T1000 (cell line): ENCODE measurements around the gene FAM13A.
A peak's percentile ranks its signal among the peaks of the same experiment; 100 is the strongest.

Experiments used
- DNase-seq: peaks from one replicate; lab custom pipeline; 2025; ENCODE audit warnings: mixed read lengths; lab: John Stamatoyannopoulos, UW

The FAM13A gene

DNA sequence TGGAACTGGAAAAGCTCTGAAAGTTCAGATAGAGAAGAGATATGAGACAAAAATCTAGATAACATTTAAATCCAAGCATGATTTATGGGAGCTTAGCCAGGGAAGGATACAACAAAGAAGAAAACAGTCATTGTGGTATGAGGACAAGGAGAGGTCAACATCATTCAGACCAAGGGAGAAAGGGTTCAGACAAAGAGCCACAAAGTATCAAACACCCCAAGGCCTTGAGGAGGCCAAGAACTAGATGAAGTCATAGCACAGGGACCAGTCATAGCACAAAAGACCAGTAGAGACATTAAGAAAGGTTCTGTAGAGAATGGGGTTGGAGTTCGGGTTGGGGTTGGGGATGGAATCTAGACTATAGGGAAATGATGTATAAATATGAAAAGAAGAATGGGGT lies 282.0 kb downstream of the FAM13A start:
- no peak for DNase-seq

DNA sequence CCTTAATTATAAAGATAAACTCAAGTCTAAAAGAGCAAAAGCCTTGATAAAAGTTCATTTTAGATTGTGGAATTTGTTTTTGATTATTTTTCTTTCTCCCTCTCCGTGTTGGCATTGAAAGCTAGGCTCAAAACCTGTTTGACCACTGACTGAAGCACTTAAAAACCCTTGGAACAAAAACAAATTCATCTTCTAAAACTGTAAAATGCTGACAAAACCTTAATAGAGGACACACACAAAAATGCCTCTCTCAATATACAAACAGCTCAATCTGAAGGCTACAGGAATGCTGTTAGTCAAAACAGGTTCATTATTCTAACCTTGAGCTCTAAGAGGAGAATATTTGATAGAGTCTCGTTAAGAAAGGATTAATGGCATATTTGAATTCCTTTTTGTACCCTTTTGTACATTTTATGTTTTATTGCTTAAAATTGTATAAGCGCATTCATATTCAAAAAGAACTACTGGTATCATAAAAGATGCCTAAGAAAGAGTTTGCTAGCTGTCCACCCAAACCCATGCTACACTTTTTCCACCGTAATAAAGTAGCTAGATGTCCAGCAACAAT lies 285.0 kb downstream of the FAM13A start:
- DNase-seq: no peak

- peak; percentile 25 for DNase-seq
Observed at GRCh38 chr4:88765729-88766128, 291.3 kb downstream of the FAM13A start.

GRCh38 chr4:88763075-88763474 lies 293.9 kb downstream of the FAM13A start:
- no peak for DNase-seq

- DNase-seq: no peak
Observed at GRCh38 chr4:88761861-88762523, 295.0 kb downstream of the FAM13A start.

- DNase-seq: no peak
Observed at GRCh38 chr4:88761342-88761741, 295.6 kb downstream of the FAM13A start.

DNA sequence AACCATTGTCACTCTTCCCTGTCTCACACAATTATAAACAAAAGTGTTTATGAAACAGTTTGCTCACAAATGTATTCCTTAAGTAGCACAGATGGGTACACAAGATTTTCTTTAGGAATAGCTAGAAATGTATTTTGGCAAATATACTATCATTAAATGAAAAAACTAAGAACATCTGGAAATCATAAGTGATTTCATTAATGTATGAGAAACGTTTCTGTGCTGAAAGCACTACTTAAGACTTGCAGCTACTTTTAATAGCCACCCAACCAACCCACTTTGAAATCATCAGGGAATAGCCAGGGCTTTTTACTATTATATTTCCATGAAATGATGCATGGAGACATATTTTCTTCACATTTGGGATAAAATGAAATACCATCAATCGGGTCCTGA lies 297.1 kb downstream of the FAM13A start:
- no peak for DNase-seq

DNA sequence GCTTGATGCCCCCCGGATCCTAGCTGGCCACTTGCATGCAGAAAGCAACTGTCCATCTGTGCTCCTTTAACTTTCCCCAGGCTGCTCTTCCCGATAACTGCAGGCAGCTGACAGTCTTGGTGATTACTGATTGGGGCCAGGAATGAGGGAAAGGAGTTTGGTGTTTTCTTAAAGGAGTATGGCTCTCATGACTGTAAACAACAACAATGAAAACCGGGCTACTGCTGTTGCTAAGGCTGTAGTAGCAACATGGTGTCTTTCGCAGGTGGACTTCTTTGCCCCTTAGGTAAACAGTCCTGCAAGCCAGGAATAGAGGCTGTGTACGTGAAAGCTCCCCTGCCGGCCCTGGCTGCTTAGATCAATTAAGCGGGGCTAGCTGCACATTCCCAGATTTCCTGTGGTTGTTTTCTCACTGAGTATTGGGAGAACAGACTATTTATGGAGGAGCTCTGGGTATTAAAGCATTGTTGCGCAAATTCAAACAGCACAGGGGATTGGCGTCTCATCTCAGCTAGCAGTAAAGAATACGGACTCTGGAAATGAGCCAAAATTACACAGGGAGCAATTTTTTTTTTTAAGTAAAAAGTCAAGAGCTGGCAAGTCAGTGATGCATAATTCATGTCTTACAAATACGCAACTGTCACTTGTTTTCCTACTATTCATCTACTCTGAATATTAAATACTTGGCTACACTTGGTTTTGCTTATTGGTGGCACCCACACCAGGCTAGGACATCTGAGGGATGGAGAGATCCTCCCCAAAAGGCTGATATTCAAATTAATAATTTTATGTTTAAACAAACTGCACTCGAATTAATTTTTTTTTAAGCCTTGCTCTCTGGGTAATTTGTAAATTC lies 297.7 kb downstream of the FAM13A start:
- no peak for DNase-seq

- DNase-seq: no peak
Observed at GRCh38 chr4:88758264-88758663, 298.7 kb downstream of the FAM13A start.

- DNase-seq: no peak
Observed at GRCh38 chr4:88757776-88758175, 299.2 kb downstream of the FAM13A start.

DNA sequence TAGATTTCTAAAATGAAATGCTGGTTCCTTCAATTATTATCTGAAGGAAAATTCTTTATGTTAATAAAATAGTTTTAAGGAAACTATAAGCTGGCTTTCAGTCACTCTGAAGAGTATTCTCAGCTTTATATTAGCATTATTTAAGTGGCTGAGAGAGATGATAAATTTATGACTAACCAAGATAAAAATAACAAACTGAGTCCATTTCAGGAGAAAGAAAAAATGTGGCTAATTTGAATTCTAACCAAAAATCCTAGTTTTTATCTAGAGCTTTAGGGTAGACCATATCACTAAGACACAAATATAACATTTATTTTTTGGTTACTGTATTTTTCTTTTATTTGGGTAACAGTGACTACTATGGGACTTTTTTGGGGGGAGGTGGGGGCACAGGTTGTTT lies 299.9 kb downstream of the FAM13A start:
- DNase-seq: no peak

- DNase-seq: no peak
Observed at GRCh38 chr4:88756149-88756548, 300.8 kb downstream of the FAM13A start.

GRCh38 chr4:88755454-88755853 lies 301.5 kb downstream of the FAM13A start:
- DNase-seq: no peak

GRCh38 chr4:88754796-88755195 lies 302.2 kb downstream of the FAM13A start:
- DNase-seq: no peak

- DNase-seq: no peak
Observed at GRCh38 chr4:88753658-88754571, 303.1 kb downstream of the FAM13A start.

DNA sequence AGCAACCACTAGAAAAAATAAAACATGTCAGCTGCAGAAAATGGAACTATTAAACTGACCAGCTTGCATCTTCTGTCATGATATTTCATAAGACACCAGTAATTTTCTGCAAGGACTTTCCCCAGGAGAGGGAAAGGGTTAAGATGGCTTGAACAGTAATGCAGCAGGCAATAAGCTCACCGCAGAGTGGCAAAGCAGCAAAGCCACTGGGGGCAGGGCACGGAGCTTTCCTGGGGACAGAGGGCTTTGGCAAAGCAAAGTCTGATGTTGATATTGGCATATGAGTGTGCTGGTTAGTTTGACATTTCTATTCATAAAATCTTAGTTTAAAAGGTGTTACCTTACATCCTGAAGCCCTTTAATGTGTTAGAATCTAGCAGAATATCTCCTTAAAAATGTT lies 304.2 kb downstream of the FAM13A start:
- DNase-seq: no peak

DNA sequence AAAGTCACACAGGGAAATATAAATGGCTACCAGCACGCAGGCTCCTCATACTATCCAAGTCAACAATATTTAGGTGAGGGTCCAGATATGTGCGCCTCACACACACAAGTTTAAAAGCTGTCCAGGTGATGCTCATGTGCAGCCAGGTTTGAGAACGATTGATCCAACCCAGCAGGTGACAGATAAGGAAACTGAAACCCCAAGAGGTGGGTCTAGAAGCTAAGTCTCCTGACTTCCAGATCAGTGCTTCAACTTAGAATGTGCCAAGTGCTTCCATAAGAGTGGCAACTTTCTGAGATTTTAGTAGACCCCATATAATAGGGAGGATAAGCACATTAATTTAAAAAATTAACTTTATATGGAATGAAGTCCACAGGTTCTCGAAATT lies 304.9 kb downstream of the FAM13A start:
- no peak for DNase-seq

GRCh38 chr4:88751258-88752075 lies 305.5 kb downstream of the FAM13A start:
- DNase-seq: no peak

DNA sequence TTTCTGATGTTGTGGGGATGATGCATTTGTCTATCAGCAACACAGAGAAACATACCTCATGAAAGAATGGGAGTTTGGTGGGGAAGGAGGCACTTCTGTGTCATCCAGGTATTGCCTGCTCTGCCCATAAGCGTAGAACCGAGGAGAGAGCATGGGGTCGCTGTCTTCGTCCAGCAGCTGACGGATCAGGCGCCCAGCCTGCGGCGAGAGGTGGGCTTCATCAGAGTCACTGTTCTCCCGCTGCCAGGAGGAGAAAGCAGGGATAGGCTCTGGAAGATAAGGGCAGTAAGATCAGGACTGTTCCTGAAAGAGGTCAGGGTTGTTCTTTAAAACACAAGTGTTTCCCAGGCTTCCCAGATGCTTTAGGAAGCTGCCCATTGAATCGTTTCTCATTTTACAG lies 306.6 kb downstream of the FAM13A start:
- DNase-seq: no peak

- no peak for DNase-seq
Observed at GRCh38 chr4:88747351-88747750, 309.6 kb downstream of the FAM13A start.

DNA sequence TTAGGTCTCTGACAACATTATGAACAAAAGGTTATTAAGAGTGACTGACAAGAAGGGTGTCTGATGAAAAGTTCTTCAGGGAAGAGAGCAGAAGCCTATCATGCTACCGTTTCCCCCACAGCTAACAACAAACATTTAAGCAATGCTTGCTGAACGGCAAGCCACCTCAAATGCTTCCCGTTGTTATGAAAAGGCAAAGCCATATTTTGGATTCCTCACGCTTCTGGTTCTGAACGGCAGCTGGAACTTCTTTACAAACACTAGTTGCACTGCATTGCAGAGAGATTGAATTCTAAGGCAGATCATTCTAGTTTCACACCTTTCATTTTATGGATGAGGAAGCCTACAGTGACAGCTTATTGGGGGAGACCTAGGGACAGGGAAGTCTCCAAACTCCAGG lies 310.8 kb downstream of the FAM13A start:
- DNase-seq: no peak
